NCI-H2227 (cell line): ENCODE measurements around the gene ZNF710.
A peak's percentile ranks its signal among the peaks of the same experiment; 100 is the strongest.

Experiments
- DNase-seq: peaks from one replicate; lab custom pipeline; 2025; ENCODE audit not compliant: unreplicated experiment; lab: John Stamatoyannopoulos, UW

The ZNF710 gene

GRCh38 chr15:90078965-90079364, 77.8 kb downstream of the ZNF710 start:
- DNase-seq: no peak

GRCh38 chr15:90079619-90080457, 78.7 kb downstream of the ZNF710 start:
- DNase-seq: no peak

GRCh38 chr15:90080458-90080755, 79.3 kb downstream of the ZNF710 start:
- no peak for DNase-seq

DNA sequence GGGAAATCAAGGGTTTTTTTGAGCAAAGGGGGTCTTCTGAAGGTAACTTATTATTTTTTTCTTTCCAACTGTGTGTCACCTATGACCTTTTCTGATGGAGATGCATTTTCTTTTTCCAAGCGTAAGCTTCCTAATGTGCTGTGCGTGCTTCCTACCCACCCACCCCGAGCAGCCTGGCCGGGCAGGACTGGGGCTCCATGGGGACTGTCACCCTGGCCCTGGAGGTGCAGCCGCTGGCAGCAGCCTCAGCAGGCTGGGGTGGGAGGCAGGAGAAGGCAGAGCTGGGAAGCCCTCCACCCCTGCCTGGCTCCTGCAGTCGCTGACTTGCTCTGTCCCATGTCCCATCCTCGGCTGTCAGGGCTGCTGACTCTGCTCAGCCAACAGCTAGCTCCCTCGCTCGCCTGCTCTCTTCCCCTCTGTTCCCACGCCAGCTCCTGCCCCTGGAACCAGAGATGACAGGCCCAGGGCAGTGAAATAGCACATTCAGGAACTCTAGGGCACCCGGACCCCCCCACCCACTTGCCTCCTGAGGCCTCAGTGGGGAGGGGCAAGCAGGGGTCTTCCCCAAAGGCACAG, 79.8 kb downstream of the ZNF710 start:
- DNase-seq: no peak

DNA sequence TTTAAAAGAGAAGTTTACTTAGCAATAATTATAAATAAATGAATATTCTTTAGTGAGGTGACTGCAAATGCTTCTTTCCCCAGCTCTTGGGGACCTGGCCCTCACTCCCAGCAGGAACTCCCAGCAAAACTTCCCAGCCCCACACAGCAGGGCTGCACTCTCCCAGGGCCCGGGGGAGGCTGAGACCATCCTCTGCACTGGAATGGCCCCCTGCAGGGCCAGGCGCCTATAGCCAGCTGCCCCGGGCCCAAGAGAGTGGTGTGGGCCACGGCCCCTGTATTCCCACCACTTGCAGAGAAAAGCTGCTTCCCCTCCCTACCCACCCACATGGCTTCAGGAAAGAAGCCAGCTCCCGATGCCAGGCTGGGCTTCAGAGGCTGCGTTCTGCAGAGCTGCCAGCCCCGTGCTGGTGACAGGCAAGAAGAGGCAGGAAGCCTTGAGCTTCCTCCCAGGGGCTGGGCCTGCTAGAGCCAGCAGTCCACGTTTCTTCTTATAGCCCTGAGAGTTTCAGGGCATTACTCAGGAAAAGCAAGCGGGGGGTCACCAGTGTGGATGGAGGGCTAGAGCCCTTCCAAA, 81.1 kb downstream of the ZNF710 start:
- DNase-seq: no peak

DNA sequence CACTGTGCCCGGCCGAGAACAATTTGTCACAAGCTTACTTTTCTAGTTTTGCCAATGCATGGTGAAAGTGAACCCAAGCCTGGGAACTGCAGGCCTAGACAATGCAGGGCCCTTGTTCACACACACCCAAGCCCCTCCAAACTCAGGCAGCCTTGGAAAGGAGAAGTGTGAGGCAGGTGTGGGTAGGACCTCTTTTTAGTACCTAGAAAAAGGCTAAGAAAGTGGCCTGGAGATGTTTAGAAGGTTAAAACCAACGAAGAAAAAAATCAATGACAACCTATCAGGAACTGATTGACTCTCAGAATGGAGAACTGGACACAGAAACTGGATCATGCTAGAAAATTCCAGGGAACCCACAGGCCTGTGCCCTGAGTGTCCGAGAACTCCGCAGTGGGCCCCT, 82.3 kb downstream of the ZNF710 start:
- no peak for DNase-seq

- DNase-seq: no peak
Observed at GRCh38 chr15:90083954-90084607, 83.0 kb downstream of the ZNF710 start.

- DNase-seq: no peak
Observed at GRCh38 chr15:90084876-90085423, 83.8 kb downstream of the ZNF710 start.

DNA sequence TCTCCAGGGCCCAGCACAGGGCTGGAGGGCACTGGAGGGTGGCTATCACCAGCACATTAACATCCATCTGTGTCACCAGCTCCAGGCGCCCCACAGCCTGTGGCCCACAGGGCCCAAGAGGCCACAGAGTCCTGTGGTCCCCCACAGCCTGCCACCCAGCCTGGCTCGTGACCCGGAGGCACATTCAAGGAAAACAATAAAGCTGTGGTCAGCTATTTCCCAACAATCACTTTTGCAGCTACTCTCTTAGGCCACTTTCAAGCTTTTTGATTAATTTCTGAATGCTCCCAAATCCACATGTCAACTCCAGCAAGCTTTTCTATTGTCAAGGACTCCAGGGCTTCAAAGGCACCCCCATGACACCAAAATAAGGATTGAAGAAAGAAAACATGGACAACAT, 84.4 kb downstream of the ZNF710 start:
- DNase-seq: no peak

DNA sequence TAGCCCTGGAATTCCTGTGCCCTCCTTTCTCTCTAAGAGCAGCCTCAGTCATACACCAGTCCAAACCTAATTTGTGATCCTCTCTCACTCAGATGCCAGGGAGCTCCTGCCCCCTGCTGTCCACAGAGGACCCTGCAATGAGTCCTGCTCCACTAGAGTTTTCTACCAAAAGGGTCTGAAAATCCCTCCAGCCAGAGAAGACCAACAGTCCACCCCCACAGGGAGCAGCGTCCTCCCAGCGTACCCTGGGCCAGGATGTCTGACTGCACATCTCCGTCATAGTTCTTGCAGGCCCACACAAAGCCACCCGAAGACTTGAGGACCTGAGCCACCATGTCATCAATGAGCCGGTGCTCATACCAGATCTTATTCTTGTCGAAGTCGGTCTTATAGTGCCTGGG, 85.7 kb downstream of the ZNF710 start:
- DNase-seq: peak; percentile 17

DNA sequence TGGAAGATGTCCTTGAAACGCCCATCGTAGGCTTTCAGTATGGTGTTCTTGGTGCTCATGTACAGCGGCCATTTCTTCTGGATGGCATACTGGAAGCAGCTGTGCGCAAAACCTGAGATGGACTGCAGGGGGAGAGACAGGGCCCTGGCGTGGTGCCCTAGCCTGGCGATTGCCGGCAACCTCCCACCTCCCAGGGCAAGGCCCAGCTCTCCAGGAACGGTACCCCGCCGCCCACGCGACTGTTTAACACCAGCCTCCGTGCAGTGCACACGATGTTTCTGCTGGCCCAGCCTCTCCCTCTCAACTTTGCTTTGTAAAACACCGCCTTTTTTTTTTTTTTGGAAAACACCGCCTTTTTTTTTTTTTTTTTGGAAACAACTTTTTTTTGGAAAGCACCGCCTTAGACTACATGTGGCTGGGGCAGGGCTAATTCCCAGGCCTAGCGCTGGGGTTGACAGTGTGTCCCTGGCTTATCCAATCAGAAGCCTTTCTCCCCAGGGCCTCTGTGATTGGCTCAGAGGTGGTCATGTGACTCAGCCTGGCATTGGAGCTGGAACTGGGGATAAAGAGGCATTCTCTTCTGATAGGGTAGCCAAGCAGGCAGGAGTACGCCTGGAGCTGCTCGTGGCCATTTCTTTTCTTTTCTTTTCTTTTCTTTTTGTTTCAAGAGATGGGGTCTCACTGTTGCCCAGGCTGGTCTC, 86.5 kb downstream of the ZNF710 start:
- DNase-seq: peak; percentile 7

DNA sequence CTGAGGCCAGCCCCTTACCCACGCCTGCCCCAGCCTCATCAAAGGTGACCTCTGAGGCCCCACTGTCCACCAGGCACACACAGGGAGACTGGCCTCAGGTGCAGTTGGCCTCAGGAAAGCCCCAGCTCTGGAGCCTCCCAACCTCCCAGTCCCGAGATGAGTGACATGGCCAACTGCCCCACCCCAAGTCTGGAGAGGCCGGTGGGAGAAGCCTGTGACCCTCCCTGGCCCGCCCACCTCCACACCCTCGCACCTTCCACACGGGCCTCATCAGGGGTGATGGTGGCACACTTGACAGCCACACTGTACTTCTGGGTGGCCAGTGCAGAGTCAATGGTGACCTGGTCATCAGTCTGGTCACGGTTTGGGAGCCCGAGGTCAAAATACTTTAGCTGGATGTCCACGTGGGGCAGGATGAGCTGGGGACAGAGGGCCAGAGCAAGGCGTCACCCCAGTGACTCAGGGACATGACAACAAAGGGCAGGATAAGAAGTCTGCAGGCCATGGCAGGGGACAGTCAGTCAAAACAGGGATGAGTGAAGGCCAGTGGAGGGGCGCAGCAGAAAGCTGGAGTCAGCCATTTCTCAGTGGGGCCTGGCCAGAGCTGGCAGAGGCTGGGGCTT, 89.2 kb downstream of the ZNF710 start:
- DNase-seq: no peak

GRCh38 chr15:90091156-90091931, 90.2 kb downstream of the ZNF710 start:
- DNase-seq: no peak

GRCh38 chr15:90095521-90095959, 94.4 kb downstream of the ZNF710 start:
- no peak for DNase-seq

DNA sequence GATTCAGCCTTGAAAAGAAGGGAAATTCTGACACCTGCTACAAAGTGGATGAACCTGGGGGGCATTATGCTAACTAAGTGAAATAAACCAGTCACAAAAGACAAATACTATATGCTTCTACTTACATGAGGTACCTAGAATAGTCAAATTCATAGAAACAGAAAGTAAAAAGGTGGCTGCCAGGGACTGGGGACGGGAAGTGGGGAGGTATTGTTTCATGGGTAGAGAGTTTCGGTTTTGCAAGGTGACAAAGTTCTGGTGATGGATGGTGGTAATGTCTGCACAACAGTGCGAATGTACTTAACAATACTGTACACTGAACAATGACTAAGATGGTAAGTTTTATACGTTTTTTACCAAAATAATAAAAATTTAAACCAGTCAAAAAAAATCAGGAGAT, 96.4 kb downstream of the ZNF710 start:
- DNase-seq: no peak

GRCh38 chr15:90099072-90099867, 98.1 kb downstream of the ZNF710 start:
- no peak for DNase-seq

GRCh38 chr15:90099868-90100831, 99.0 kb downstream of the ZNF710 start:
- no peak for DNase-seq
